Measurements from ENCODE around the gene NUP50.
A peak's percentile ranks its signal among the peaks of the same experiment; 100 is the strongest.

NUP50 gene

GRCh38 chr22:45159652-45160462 is 3.9 kb upstream of the NUP50 start:
- H3K4me3 ChIP-seq (ENCODE audit: low read length): no peak overlapping the region
- peak; percentile 24; the same call in 1 of the 2 replicates for TF ChIP-seq CTCF (conservative IDR thresholded peaks at IDR 0.05; ENCODE audit: low read length)
- DNase-seq (ENCODE audit: low read depth): no peak

- peak overlapping the region; percentile 81 for H3K4me3 ChIP-seq (ENCODE audit: low read length)
- no peak for DNase-seq (ENCODE audit: low read depth)
- no peak for TF ChIP-seq CTCF (conservative IDR thresholded peaks at IDR 0.05; ENCODE audit: low read length)
These were observed 1.2 kb upstream of the NUP50 start for GRCh38 chr22:45162531-45162930.

GRCh38 chr22:45163099-45163450 is 650 bp upstream of the NUP50 start:
- TF ChIP-seq CTCF (conservative IDR thresholded peaks at IDR 0.05; ENCODE audit: low read length): no peak
- DNase-seq (ENCODE audit: low read depth): peak; percentile 57
- H3K4me3 ChIP-seq (ENCODE audit: low read length): peak overlapping the region; percentile 81

- no peak for TF ChIP-seq CTCF (conservative IDR thresholded peaks at IDR 0.05; ENCODE audit: low read length)
- H3K4me3 ChIP-seq (ENCODE audit: low read length): peak overlapping the region; percentile 76
- no peak for DNase-seq (ENCODE audit: low read depth)
These were observed 754 bp downstream of the NUP50 start for GRCh38 chr22:45164270-45165088.

- no peak for DNase-seq (ENCODE audit: low read depth)
These were observed 3.2 kb downstream of the NUP50 start for GRCh38 chr22:45166932-45167331.

GRCh38 chr22:45169591-45170466 is 6.1 kb downstream of the NUP50 start:
- no peak for DNase-seq (ENCODE audit: low read depth)
- no peak for TF ChIP-seq CTCF (conservative IDR thresholded peaks at IDR 0.05; ENCODE audit: low read length)
- H3K4me3 ChIP-seq (ENCODE audit: low read length): no peak overlapping the region

More at GRCh38 chr22:45166932-45167331, 3.2 kb downstream of the NUP50 start:
- no peak overlapping the region for H3K4me3 ChIP-seq (ENCODE audit: low read length)
- no peak for TF ChIP-seq CTCF (conservative IDR thresholded peaks at IDR 0.05; ENCODE audit: low read length)
